Progenitor cell of endocrine pancreas (in vitro differentiated cells): ENCODE results near the gene CCL19. TPM values are rescaled to one million over a fixed set of nuclear protein-coding genes. Genes with fewer than 3 reads are reported as not detected.

ENCODE experiments used
- DNase-seq: peaks from one replicate; pipeline ENCODE4 v3.0.0; 2021; ENCODE audit warnings: low spot score; ENCODE audit not compliant: unreplicated experiment
- H3K27ac Mint-ChIP-seq: 2 replicates; pipeline ENCODE4 v1.8.0; 2021; ENCODE audit warnings: mild to moderate bottlenecking, moderate library complexity, mixed read lengths
- H3K27me3 Mint-ChIP-seq: 2 replicates; pipeline ENCODE4 v1.8.0; 2021; ENCODE audit warnings: mixed read lengths
- H3K36me3 Mint-ChIP-seq: 2 replicates; pipeline ENCODE4 v1.8.0; 2022; ENCODE audit warnings: mixed read lengths; ENCODE audit not compliant: insufficient read depth
- H3K4me1 Mint-ChIP-seq: 2 replicates; pipeline ENCODE4 v1.8.0; 2021; ENCODE audit warnings: low read depth, mixed read lengths
- H3K4me3 Mint-ChIP-seq: 2 replicates; pipeline ENCODE4 v1.8.0; 2021; ENCODE audit warnings: low read depth, mild to moderate bottlenecking, moderate library complexity, mixed read lengths
- H3K9me3 Mint-ChIP-seq: 2 replicates; pipeline ENCODE4 v1.8.0; 2021; ENCODE audit warnings: low read depth, mixed read lengths
- CTCF ChIP-seq: fragments of 200-600 bp; sonication (generic); IDR thresholded peaks from one replicate; pipeline ENCODE4 v1.5.0; 2021; ENCODE audit warnings: antibody characterized with exemption, mild to moderate bottlenecking; ENCODE audit not compliant: unreplicated experiment
- total RNA-seq: library from RNA; stranded (reverse); gene quantifications from 2 replicates; pipeline ENCODE4 v1.2.1, GENCODE V29; 2021

Gene CCL19
- total RNA-seq, 1 donor from 2014 or later = 0.53 TPM

- H3K4me1 Mint-ChIP-seq = peaks cover 48% of the 10 kb centered on the region
Observed at GRCh38 chr9:34648673-34649072, 42.4 kb downstream of the CCL19 start.

GRCh38 chr9:34647651-34648050 is 43.4 kb downstream of the CCL19 start:
- Mint-ChIP-seq H3K27ac (peak overlapping the region; percentile 92), H3K9me3 (no peaks in the 10 kb centered on the region), H3K4me3 (peak overlapping the region; percentile 84), H3K27me3 (no peaks in the 10 kb centered on the region), H3K36me3 (peaks cover 8% of the 10 kb centered on the region), H3K4me1 (peaks cover 39% of the 10 kb centered on the region)
- no peak for TF ChIP-seq CTCF
- DNase-seq = no peak

More at GRCh38 chr9:34648673-34649072, 42.4 kb downstream of the CCL19 start:
- Mint-ChIP-seq H3K4me3 (no peak overlapping the region), H3K9me3 (no peaks in the 10 kb centered on the region), H3K36me3 (peaks cover 8% of the 10 kb centered on the region), H3K27ac (no peak overlapping the region), H3K27me3 (no peaks in the 10 kb centered on the region)
- TF ChIP-seq CTCF = no peak
- no peak for DNase-seq

- peaks cover 8% of the 10 kb centered on the region for H3K36me3 Mint-ChIP-seq
- peaks cover 32% of the 10 kb centered on the region for H3K4me1 Mint-ChIP-seq
- H3K4me3 Mint-ChIP-seq = peak overlapping the region; percentile 84
- H3K27me3 Mint-ChIP-seq = no peaks in the 10 kb centered on the region
- H3K27ac Mint-ChIP-seq = peak overlapping the region; percentile 92
- no peak for DNase-seq
- no peaks in the 10 kb centered on the region for H3K9me3 Mint-ChIP-seq
- no peak for TF ChIP-seq CTCF
Observed at GRCh38 chr9:34647084-34647403, 44.0 kb downstream of the CCL19 start.

GRCh38 chr9:34646211-34647083 is 44.6 kb downstream of the CCL19 start, which contains the start of gene GALT:
TSS of gene GALT (plus strand) at chr9:34646675. CDS start at chr9:34646705, 30 bp downstream.
- Mint-ChIP-seq H3K4me3 (peak within 1 kb of the TSS; percentile 84), H3K9me3 (no peaks in the 10 kb centered on the region), H3K27me3 (no peaks in the 10 kb centered on the region), H3K4me1 (peaks cover 29% of the 10 kb centered on the region), H3K27ac (peak within 1 kb of the TSS; percentile 92), H3K36me3 (peaks cover 8% of the 10 kb centered on the region)
- peak; percentile 43 for TF ChIP-seq CTCF
- peak; percentile 95 for DNase-seq

- Mint-ChIP-seq H3K4me1 (peaks cover 25% of the 10 kb centered on the region), H3K9me3 (no peaks in the 10 kb centered on the region), H3K27me3 (no peaks in the 10 kb centered on the region), H3K27ac (no peak overlapping the region), H3K4me3 (peak overlapping the region; percentile 15), H3K36me3 (peaks cover 8% of the 10 kb centered on the region)
- DNase-seq = no peak
- no peak for TF ChIP-seq CTCF
Observed at GRCh38 chr9:34644766-34645314, 46.2 kb downstream of the CCL19 start.
